ENCODE measurements around the gene HOXB1.

- TF ChIP-seq SUZ12 (IDR thresholded peaks at IDR 0.05; ENCODE audit: extremely low read depth, insufficient read depth, insufficient read length) (no peak), ZNF274 (IDR thresholded peaks at IDR 0.05; ENCODE audit: low read depth, low read length) (no peak), YY1 (IDR thresholded peaks at IDR 0.05; ENCODE audit: insufficient read depth, insufficient read length) (no peak)
Measured at GRCh38 chr17:48499248-48499647, 31.6 kb downstream of the HOXB1 start.

All from NT2/D1 (cell line).